CD4-positive, alpha-beta T cell treated with Interleukin-17A for 4 hours (primary cell): Measurements from ENCODE around the gene FMN1.
"Not testable (repeated sequence)": the region's sequence is repeated elsewhere in the genome, so short reads cannot be mapped to it uniquely, and the experiment has no call there.

Experiments
- DNase-seq: peaks from one replicate; pipeline ENCODE4 v3.0.0-alpha.2; 2020; ENCODE audit warnings: mixed read lengths

FMN1 gene

GRCh38 chr15:32957219-32957618, 237.3 kb downstream of the FMN1 start:
- no peak for DNase-seq

GRCh38 chr15:32956711-32957110, 237.8 kb downstream of the FMN1 start:
- no peak for DNase-seq

GRCh38 chr15:32956006-32956405, 238.5 kb downstream of the FMN1 start:
- DNase-seq, result no peak

- DNase-seq, result no peak
Observed at GRCh38 chr15:32953533-32953910, 241.0 kb downstream of the FMN1 start.

GRCh38 chr15:32952901-32953532, 241.5 kb downstream of the FMN1 start:
- no peak for DNase-seq

GRCh38 chr15:32951736-32952464, 242.6 kb downstream of the FMN1 start:
- DNase-seq, result no peak

- DNase-seq, result not testable (repeated sequence)
Observed at GRCh38 chr15:32950051-32950450, 244.5 kb downstream of the FMN1 start.

- DNase-seq, result no peak
Observed at GRCh38 chr15:32946210-32946609, 248.3 kb downstream of the FMN1 start.

GRCh38 chr15:32944431-32944830, 250.1 kb downstream of the FMN1 start:
- no peak for DNase-seq

GRCh38 chr15:32943711-32944110, 250.8 kb downstream of the FMN1 start:
- DNase-seq, result no peak

- DNase-seq, result no peak
Observed at GRCh38 chr15:32942401-32942841, 252.1 kb downstream of the FMN1 start.

GRCh38 chr15:32941823-32942222, 252.7 kb downstream of the FMN1 start:
- DNase-seq, result no peak

GRCh38 chr15:32936976-32937375, 257.5 kb downstream of the FMN1 start:
- no peak for DNase-seq

GRCh38 chr15:32936283-32936918, 258.1 kb downstream of the FMN1 start:
- DNase-seq, result no peak

GRCh38 chr15:32935139-32935538, 259.4 kb downstream of the FMN1 start:
- DNase-seq, result no peak

- DNase-seq, result no peak
Observed at GRCh38 chr15:32933236-32933635, 261.3 kb downstream of the FMN1 start.

GRCh38 chr15:32928876-32929275, 265.6 kb downstream of the FMN1 start:
- no peak for DNase-seq

- DNase-seq, result no peak
Observed at GRCh38 chr15:32927124-32927523, 267.4 kb downstream of the FMN1 start.

GRCh38 chr15:32923176-32923575, 271.3 kb downstream of the FMN1 start:
- DNase-seq, result no peak

GRCh38 chr15:32922541-32922940, 272.0 kb downstream of the FMN1 start:
- no peak for DNase-seq

- no peak for DNase-seq
Observed at GRCh38 chr15:32919749-32920414, 274.6 kb downstream of the FMN1 start.

GRCh38 chr15:32918547-32918946, 276.0 kb downstream of the FMN1 start:
- DNase-seq, result no peak

- no peak for DNase-seq
Observed at GRCh38 chr15:32910839-32911238, 283.7 kb downstream of the FMN1 start.

GRCh38 chr15:32909431-32909830, 285.1 kb downstream of the FMN1 start:
- no peak for DNase-seq
